Measurements from ENCODE around the gene CAMTA1. TPM values are rescaled to one million over a fixed set of nuclear protein-coding genes. Genes with fewer than 3 reads are reported as not detected.

CAMTA1 gene
- polyA plus RNA-seq, 1 experiment = 23.1 TPM

DNA sequence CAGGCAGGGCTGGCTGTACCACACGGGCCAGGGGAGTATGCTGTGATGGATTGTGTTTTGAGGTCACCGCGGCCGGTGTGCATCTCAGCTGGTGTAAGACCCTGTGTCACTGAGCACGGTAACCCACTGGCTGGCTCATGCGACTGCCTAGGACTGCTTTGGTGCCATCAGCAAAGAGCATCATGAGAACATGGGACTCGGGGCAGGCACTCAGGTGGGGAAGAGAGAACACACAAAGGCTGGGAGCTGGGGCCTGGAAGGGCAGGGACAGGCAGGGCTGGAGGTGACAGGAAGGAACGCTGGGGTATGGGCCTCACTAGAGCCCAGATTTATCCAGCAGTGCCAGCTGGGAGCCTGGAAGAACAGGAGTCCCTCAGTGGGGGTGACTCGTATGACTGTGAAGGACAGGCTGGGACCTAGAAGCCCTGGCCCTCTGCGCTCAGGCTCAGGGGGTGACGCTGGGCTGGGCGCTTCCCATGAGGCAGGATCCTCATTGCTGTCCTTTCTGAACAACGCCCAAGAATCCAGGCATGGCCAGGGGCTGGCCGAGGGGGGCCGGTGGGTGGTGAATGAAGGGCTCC is 775.4 kb downstream of the CAMTA1 start:
- ChIA-PET CTCF (no interaction called here), POLR2A (no interaction called here)
- no peaks in the 10 kb centered on the region; the same call in 1 of the 2 replicates for H3K27me3 ChIP-seq (ENCODE audit: control insufficient read depth, insufficient read depth, low read length)
- TF ChIP-seq, protein P1, sequence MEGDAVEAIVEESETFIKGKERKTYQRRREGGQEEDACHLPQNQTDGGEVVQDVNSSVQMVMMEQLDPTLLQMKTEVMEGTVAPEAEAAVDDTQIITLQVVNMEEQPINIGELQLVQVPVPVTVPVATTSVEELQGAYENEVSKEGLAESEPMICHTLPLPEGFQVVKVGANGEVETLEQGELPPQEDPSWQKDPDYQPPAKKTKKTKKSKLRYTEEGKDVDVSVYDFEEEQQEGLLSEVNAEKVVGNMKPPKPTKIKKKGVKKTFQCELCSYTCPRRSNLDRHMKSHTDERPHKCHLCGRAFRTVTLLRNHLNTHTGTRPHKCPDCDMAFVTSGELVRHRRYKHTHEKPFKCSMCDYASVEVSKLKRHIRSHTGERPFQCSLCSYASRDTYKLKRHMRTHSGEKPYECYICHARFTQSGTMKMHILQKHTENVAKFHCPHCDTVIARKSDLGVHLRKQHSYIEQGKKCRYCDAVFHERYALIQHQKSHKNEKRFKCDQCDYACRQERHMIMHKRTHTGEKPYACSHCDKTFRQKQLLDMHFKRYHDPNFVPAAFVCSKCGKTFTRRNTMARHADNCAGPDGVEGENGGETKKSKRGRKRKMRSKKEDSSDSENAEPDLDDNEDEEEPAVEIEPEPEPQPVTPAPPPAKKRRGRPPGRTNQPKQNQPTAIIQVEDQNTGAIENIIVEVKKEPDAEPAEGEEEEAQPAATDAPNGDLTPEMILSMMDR (IDR thresholded peaks at IDR 0.05; ENCODE audit: insufficient read depth, low read depth, low read length) = no peak
- H3K36me3 ChIP-seq (ENCODE audit: control insufficient read depth, insufficient read depth, low read length) = no peaks in the 10 kb centered on the region
- no peak overlapping the region for H3K4me3 ChIP-seq (ENCODE audit: low read depth, low read length)
- no peak for DNase-seq (ENCODE audit: low read depth)

DNA sequence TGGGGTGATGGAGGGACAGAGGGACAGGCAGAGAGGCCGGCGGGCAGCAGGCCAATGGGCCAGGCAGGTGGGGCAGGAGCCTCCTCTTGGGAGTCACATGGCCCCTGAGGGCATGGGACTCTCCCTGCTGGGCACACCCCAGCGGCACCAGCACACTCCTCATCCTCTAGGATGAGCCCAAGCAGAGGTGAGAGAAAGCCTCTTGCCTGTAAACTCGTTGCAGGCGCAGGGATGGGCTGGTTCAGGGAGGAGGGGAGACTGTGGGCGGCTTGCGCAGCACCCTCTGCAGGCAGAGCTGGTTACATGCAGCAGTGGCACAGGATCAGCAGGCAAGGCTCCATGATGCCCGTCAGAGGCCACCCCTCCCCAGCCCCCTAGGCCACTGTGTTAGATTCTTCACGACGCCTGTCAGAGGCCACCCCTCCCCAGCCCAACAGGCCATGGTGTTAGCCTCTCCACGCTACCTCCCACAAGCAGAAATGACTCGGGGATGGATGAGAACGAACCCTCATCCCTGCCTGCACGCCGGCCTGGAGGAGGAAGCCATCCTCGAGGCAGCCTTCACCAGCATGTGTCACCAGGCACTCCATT is 776.2 kb downstream of the CAMTA1 start:
- no peaks in the 10 kb centered on the region for H3K36me3 ChIP-seq (ENCODE audit: control insufficient read depth, insufficient read depth, low read length)
- H3K4me3 ChIP-seq (ENCODE audit: low read depth, low read length) = no peak overlapping the region
- H3K27me3 ChIP-seq (ENCODE audit: control insufficient read depth, insufficient read depth, low read length) = no peaks in the 10 kb centered on the region
- TF ChIP-seq, protein P1 (IDR thresholded peaks at IDR 0.05; ENCODE audit: insufficient read depth, low read depth, low read length) = peak; percentile 31
- ChIA-PET CTCF (no interaction called here), POLR2A (no interaction called here)
- DNase-seq (ENCODE audit: low read depth) = no peak

DNA sequence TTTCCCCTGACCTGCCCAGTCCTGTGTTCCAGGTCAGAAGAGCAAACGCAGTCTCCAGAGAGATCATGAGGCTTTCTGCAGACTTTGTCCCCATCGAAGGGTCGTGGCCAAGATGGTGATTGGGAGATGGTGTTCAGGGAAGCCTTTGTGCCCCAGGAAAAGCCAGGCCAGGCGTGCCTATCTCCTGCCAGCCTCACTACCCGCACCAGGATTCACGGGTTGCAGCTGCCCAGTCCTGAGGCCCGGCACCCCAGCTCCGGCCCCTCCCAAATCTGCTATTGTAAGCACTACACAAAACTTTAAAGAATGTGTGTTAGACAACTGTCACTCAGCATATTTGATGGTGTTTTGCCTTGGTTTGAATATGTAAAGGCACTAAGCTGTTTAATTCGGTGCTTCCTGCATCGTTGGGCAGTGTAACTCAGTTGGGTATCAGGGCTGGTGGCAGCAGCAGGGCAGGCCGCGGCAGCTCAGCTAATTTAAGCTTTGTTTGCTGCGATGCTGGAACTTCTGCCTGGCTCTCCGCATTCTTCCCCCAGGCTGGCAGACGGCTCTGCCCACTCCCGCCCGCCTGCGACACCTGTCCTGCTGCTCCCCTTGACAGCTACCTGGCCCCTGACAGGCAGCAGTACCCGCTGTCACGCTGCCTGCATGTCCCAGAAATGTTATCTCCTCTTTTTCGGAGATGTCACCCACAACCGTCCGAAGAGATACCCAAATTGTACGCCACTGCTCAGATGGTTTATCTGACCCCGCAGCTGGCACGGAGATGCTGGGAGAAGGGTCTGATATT is 776.9 kb downstream of the CAMTA1 start:
- Histone ChIP-seq H3K27me3 (ENCODE audit: control insufficient read depth, insufficient read depth, low read length) (no peaks in the 10 kb centered on the region), H3K36me3 (ENCODE audit: control insufficient read depth, insufficient read depth, low read length) (no peaks in the 10 kb centered on the region), H3K4me3 (ENCODE audit: low read depth, low read length) (no peak overlapping the region)
- POLR2A ChIA-PET = no interaction called here
- no peak for DNase-seq (ENCODE audit: low read depth)
- TF ChIP-seq, protein P1 (IDR thresholded peaks at IDR 0.05; ENCODE audit: insufficient read depth, low read depth, low read length) = no peak
- CTCF ChIA-PET = interaction anchor here (0.9 kb wide), 1 partner anchor 20 kb away, joined by 3 read pairs; no protein-coding TSS in a partner anchor

- ChIA-PET POLR2A (no interaction called here), CTCF (interaction anchor here (0.9 kb wide), 1 partner anchor 19 kb away, joined by 3 read pairs; no protein-coding TSS in a partner anchor)
- H3K4me3 ChIP-seq (ENCODE audit: low read depth, low read length) = no peak overlapping the region
- H3K27me3 ChIP-seq (ENCODE audit: control insufficient read depth, insufficient read depth, low read length) = no peaks in the 10 kb centered on the region
- TF ChIP-seq, protein P1 (IDR thresholded peaks at IDR 0.05; ENCODE audit: insufficient read depth, low read depth, low read length) = no peak
- no peaks in the 10 kb centered on the region for H3K36me3 ChIP-seq (ENCODE audit: control insufficient read depth, insufficient read depth, low read length)
- no peak for DNase-seq (ENCODE audit: low read depth)
Measured at GRCh38 chr1:7562729-7563605, 777.7 kb downstream of the CAMTA1 start.
